ENCODE results near the gene PARP8.

DNA sequence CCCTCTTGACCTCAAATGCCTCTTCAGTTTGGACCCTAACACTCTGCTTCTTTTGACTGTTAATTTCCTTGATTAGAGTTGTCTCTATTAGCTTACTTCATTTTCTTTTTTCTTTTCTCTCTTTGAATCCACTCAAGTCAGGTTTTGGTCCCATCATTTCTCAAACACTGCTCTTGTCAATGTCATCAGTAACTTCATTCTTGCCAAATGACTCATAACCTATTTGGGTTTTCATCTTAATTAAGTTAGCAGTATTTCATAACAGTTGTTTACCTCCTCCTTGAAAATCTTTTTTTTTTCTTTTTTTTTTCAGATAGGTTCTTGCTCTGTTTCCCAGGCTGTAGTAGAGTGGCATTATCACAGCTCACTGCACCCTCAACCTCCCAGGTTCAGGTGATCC lies 119.6 kb downstream of the PARP8 start:
- TF ChIP-seq, protein P1, sequence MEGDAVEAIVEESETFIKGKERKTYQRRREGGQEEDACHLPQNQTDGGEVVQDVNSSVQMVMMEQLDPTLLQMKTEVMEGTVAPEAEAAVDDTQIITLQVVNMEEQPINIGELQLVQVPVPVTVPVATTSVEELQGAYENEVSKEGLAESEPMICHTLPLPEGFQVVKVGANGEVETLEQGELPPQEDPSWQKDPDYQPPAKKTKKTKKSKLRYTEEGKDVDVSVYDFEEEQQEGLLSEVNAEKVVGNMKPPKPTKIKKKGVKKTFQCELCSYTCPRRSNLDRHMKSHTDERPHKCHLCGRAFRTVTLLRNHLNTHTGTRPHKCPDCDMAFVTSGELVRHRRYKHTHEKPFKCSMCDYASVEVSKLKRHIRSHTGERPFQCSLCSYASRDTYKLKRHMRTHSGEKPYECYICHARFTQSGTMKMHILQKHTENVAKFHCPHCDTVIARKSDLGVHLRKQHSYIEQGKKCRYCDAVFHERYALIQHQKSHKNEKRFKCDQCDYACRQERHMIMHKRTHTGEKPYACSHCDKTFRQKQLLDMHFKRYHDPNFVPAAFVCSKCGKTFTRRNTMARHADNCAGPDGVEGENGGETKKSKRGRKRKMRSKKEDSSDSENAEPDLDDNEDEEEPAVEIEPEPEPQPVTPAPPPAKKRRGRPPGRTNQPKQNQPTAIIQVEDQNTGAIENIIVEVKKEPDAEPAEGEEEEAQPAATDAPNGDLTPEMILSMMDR (optimal IDR thresholded peaks at IDR 0.05 in 1 of 3, IDR thresholded peaks at IDR 0.05 in 1 of 3, conservative IDR thresholded peaks at IDR 0.05 in 1 of 3; ENCODE audit: extremely low read depth in 1 of 3, insufficient read depth in 2 of 3, low read length in 3 of 3), result no peak
- TF ChIP-seq EZH2 (IDR thresholded peaks at IDR 0.05; ENCODE audit: low read length), result no peak
